Urothelium cell line (cell line): ENCODE data around the gene LRP2.

Source experiments
- DNase-seq: peaks from one replicate; pipeline ENCODE4 v3.0.0; 2011; ENCODE audit warnings: low spot score, mixed read lengths
- FAIRE-seq: peaks from 2 replicates; lab custom pipeline; 2011; peaks lifted over from hg19 to GRCh38; lab: Jason Lieb, UNC

Gene LRP2

GRCh38 chr2:169094676-169095075 lies 267.7 kb downstream of the LRP2 start:
- FAIRE-seq (no peak), DNase-seq (no peak)

DNA sequence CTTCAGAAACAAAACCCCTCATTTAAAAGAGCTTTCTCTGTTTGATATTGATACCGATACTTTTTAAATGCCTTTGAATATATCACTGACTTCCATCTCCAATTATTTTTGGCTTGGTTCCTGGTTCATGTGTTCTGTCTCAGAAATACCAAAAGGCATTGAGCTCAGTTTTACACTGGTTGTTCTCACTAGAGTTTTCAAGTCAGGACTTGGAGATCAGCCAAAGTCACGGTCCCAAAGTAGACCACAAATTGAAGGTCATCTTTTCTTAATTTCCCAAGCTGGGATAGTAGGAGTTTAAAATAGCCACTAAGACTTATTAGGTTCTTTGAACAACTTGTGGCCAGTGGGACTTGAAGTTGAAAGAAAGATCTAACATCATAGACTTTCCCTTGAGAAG lies 268.8 kb downstream of the LRP2 start:
- no peak for DNase-seq
- no peak for FAIRE-seq

GRCh38 chr2:169091761-169092519 lies 270.4 kb downstream of the LRP2 start:
- DNase-seq = peak; percentile 44
- FAIRE-seq = no peak

- FAIRE-seq (no peak), DNase-seq (no peak)
Observed at GRCh38 chr2:169091256-169091655, 271.1 kb downstream of the LRP2 start.

DNA sequence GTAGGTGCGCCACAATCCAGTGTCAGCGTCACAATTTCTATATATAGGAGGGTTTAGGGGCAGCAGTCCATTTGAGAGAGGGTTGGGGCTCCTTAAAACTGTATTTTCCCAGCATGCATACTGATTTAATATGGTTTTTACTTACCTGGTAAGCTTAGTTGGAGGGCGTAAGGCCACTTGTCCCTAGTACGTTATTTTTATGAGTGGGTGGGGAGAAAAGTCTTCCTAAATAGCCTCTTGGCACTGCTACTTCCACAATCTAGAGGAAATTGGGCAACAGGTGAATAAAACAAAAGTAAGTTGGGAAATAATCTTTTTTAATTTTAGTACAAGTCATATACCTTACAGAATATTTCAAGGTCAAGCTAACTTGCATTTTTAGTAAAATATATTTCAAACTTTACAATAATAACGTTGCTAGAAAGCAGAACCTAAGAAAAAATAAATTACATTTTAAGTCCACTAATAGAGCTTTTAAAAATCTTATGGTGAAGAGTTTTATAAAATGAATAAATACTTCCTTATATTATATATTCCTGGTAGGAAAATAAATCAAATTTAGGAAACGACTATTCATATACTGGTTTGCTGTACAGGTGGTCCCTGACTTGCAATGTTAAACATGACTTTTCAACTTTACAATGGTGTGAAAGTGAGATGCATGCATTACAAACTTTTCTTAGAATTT lies 272.1 kb downstream of the LRP2 start:
- DNase-seq = no peak

DNA sequence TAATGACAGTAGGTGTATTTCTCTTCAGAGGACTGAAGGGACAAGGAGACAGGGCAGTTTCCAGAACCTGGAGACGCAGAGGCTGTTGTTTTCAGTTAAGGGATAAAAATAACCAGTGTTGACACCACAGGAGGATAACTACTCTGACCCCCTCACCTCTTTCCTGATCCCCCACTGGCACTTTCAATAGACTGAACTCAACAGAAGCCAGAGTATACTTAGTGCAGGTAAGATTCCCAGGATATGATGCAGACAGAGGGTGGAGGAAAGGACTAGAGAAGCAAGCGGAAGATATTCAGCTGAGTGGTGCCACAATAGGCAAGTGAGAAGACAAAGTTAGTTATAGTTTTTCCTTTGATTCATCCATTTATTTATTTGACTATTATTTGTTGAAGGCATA lies 273.2 kb downstream of the LRP2 start:
- FAIRE-seq (no peak), DNase-seq (no peak)

More for the DNA sequence above, 272.1 kb downstream of the LRP2 start:
- FAIRE-seq = no peak

DNA sequence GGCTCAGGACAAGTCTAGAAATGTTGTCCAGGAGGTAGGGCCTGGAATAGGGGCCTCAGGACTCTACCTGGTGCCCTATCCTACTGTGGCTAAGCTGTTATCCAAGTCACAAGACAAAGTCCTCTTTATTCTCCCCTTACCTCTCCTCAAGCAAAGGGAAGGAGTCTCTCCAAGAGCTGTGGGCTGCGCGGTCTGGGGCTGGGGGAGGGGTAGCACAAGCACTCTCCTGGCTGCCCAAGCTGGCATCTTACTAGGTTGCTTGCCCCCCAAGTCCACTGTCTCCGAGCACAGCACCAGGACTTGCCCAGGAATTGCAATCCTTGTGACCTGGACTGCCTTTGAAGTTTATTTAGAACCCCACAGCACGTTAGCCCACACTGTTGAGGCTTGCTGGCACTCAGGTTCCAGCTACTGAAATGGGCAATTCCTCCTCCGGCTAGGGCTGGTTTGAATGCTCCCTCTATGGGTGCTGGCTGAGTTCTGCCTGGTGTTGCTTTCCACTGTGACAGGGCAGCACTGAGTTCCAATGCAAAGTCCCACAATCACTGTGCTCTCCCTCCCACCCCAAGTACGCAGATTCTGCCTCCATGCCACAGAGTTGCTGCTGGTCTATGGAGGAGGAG lies 274.5 kb downstream of the LRP2 start:
- FAIRE-seq = no peak
- no peak for DNase-seq

DNA sequence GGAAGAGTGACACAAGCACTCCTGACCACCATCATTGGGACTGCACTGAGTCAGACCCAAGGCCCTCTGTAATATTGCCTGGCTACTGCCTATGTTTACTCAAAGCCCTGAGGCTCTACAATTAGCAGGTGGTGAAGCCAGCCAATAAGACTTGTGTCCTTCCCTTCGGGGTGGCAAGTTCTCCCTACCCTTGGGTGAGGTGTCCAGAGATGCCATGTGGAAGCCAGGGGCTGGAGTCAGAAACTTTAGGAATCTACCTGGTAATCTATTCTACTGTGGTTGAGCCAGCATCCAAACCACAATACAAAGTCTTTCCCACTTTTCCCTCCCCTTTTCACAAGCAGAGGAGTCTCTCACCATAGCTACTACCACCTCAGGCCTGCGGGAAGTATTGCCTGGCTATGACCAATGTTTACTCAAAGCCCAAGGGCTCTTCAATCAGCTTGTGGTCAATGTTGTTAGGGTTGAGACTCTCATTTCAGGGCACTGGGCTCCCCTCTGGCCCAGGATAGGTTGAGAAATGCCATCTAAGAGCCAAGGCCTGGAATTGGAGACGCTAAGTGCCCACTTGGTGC lies 275.4 kb downstream of the LRP2 start:
- DNase-seq (no peak), FAIRE-seq (no peak)

- FAIRE-seq (no peak), DNase-seq (no peak)
Observed at GRCh38 chr2:169082995-169083394, 279.3 kb downstream of the LRP2 start.

DNA sequence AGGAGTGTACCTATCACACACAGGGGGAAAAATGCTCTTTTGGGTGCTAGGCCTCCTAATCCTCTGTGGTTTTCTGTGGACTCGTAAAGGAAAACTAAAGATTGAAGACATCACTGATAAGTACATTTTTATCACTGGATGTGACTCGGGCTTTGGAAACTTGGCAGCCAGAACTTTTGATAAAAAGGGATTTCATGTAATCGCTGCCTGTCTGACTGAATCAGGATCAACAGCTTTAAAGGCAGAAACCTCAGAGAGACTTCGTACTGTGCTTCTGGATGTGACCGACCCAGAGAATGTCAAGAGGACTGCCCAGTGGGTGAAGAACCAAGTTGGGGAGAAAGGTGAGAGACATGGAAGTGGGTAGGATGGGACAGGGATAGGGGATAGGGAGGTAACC lies 280.8 kb downstream of the LRP2 start:
- DNase-seq (no peak), FAIRE-seq (no peak)

GRCh38 chr2:169080250-169081069 lies 281.9 kb downstream of the LRP2 start:
- DNase-seq (peak; percentile 12), FAIRE-seq (no peak)

GRCh38 chr2:169077674-169078240 lies 284.6 kb downstream of the LRP2 start:
- DNase-seq (no peak), FAIRE-seq (no peak)
